ENCODE data around the gene TYW3. TPM values are rescaled to one million over a fixed set of nuclear protein-coding genes. Genes with fewer than 3 reads are reported as not detected.

TYW3 gene
- total and polyA plus RNA-seq, 2 of the 8 experiments (the other 6 are each of a cell fraction or from before 2014, with no cell fraction given) = 6.9 to 31.4 TPM

- ChIA-PET POLR2A (ENCODE audit: partially characterized antibody) (no interaction called here), CTCF (ENCODE audit: partially characterized antibody) (interaction anchor here (1.6 to 1.7 kb wide), 2 partner anchors 10 to 39 kb away, joined by 5 to 9 read pairs; no protein-coding TSS in a partner anchor)
- no peaks in the 10 kb centered on the region for H3K79me1 ChIP-seq (ENCODE audit: low read depth, low read length)
- FAIRE-seq = no peak
- H3K4me2 ChIP-seq (ENCODE audit: insufficient read depth in 1 of 2, low read depth in 2 of 2, low read length in 2 of 2) = no peak overlapping the region
- 84% methylated on average over 3 of the region's 3 CpGs; no CpG with 5 or more reads in 1 of the 2 experiments for WGBS, 2 experiments (ENCODE audit: extremely low coverage in 1 of 2, insufficient coverage in 1 of 2, insufficient read length in 1 of 2, insufficient replicate concordance in 2 of 2, low coverage in 1 of 2, low lambda C conversion rate in 2 of 2, missing lambda C conversion rate in 1 of 2)
- H2AFZ ChIP-seq (ENCODE audit: low read length) = no peak overlapping the region
- H4K91ac ChIP-seq (replicated peaks; ENCODE audit: insufficient read length, low read length) = no peak overlapping the region
- H3K56ac ChIP-seq (replicated peaks; ENCODE audit: insufficient read length, low read depth, low read length) = no peak overlapping the region
- no peak for DNase-seq (ENCODE audit: low read depth in 1 of 2, low spot score in 2 of 2)
- peaks cover 0 to 11% of the 10 kb centered on the region in 2 experiments; a peak in 2 of 4 replicates for H3K79me2 ChIP-seq (ENCODE audit: control insufficient read depth in 1 of 2, insufficient read depth in 2 of 2, low read length in 2 of 2)
- no peaks in the 10 kb centered on the region for H3K27me3 ChIP-seq (replicated peaks in 1 of 4; ENCODE audit: control insufficient read depth in 3 of 4, extremely low read depth in 1 of 4, insufficient read depth in 3 of 4, low read length in 3 of 4)
- H3K14ac ChIP-seq (ENCODE audit: insufficient read length) = no peak overlapping the region
- no peak overlapping the region for H2BK120ac ChIP-seq (replicated peaks; ENCODE audit: low read depth, low read length)
- H3K9me3 ChIP-seq (ENCODE audit: insufficient read depth in 2 of 2, low read depth in 1 of 2, low read length in 1 of 2) = peaks cover 5 to 6% of the 10 kb centered on the region in 2 experiments
- H3K27ac ChIP-seq (ENCODE audit: low read depth, low read length) = no peak overlapping the region
- H4K20me1 ChIP-seq (replicated peaks in 1 of 2; ENCODE audit: control insufficient read depth in 1 of 2, insufficient read depth in 2 of 2, low read length in 2 of 2) = no peaks in the 10 kb centered on the region
- H4K5ac ChIP-seq (ENCODE audit: insufficient read length, low read depth, low read length) = no peak overlapping the region
- H2BK20ac ChIP-seq (ENCODE audit: low read length) = no peak overlapping the region
- no peak overlapping the region for H2BK15ac ChIP-seq (ENCODE audit: low read length)
- no peak overlapping the region for H3K9ac ChIP-seq (replicated peaks in 1 of 4; ENCODE audit: extremely low read depth in 1 of 4, low read depth in 3 of 4, low read length in 3 of 4)
- H4K8ac ChIP-seq (ENCODE audit: extremely low read depth, insufficient read depth, low read length) = no peak overlapping the region
- no peak overlapping the region for H2AK5ac ChIP-seq (ENCODE audit: low read depth, low read length)
- no peak overlapping the region for H3K4me3 ChIP-seq (ENCODE audit: extremely low read depth in 1 of 4, insufficient read depth in 2 of 4, low read depth in 3 of 4, low read length in 4 of 4)
- no peaks in the 10 kb centered on the region for H3K4me1 ChIP-seq (replicated peaks in 1 of 4; ENCODE audit: control insufficient read depth in 3 of 4, insufficient read depth in 4 of 4, low read length in 3 of 4)
- H3K18ac ChIP-seq (ENCODE audit: extremely low read depth, low read length) = no peak overlapping the region
- no peaks in the 10 kb centered on the region; the same call in 1 of the 2 replicates for H3K23me2 ChIP-seq (ENCODE audit: low read depth, low read length)
- H3K23ac ChIP-seq (ENCODE audit: insufficient read length) = no peak overlapping the region
- no peak for TF ChIP-seq GABPA (IDR thresholded peaks at IDR 0.05; ENCODE audit: borderline replicate concordance, insufficient read depth, low read length)
- no peak for TF ChIP-seq BACH1 (IDR thresholded peaks at IDR 0.05; ENCODE audit: low read length)
- no peak for TF ChIP-seq PHF8 (conservative IDR thresholded peaks at IDR 0.05; ENCODE audit: low read depth, low read length)
- H3K4ac ChIP-seq (replicated peaks; ENCODE audit: insufficient read length, low read depth, low read length) = no peak overlapping the region
- no peak overlapping the region for H2BK5ac ChIP-seq (ENCODE audit: low read depth, low read length)
- no peak overlapping the region for H2BK12ac ChIP-seq (ENCODE audit: low read depth, low read length)
- peaks cover 0 to 7% (median 3%) of the 10 kb centered on the region in 4 experiments; a peak in 3 of 8 replicates for H3K36me3 ChIP-seq (ENCODE audit: control insufficient read depth in 2 of 4, insufficient read depth in 4 of 4, low read length in 3 of 4)
Measured at GRCh38 chr1:74728736-74729135, 4.2 kb upstream of the TYW3 start.
